ENCODE data around the gene NCOA7.

- TF ChIP-seq CTCF (IDR thresholded peaks at IDR 0.05) (no peak), POLR2A (IDR thresholded peaks at IDR 0.05) (no peak)
Measured at GRCh38 chr6:125821825-125822281, 31.1 kb downstream of the NCOA7 start.
